ENCODE results near the gene IDH3G. TPM values are rescaled to one million over a fixed set of nuclear protein-coding genes. Genes with fewer than 3 reads are reported as not detected.

Gene IDH3G
- total RNA-seq (10 to 100 TPM; 54.2 to 61.6 TPM), polyA plus RNA-seq (109 TPM)

- peaks cover 0 to 7% of the 10 kb centered on the region in 2 donors for H3K27me3 Mint-ChIP-seq
- peaks cover 20% of the 10 kb centered on the region for H3K4me1 ChIP-seq (ENCODE audit: insufficient read depth, low read length)
- no peaks in the 10 kb centered on the region for H3K36me3 ChIP-seq (ENCODE audit: insufficient read depth, low read length)
- no peaks in the 10 kb centered on the region for H3K9me3 Mint-ChIP-seq
- POLR2A ChIA-PET: interaction anchor here (0.9 to 1.4 kb wide), 6 partner anchors 113 to 174 kb away, joined by 3 to 6 read pairs (median 6); no protein-coding TSS in a partner anchor
- peak; percentile 86 to 97 (median 94) for DNase-seq
- H3K36me3 Mint-ChIP-seq: peaks cover 0 to 50% (median 0%) of the 10 kb centered on the region in 3 donors
- H3K4me3 Mint-ChIP-seq: peak within 1 kb of the TSS; percentile 88 to 96 (median 92)
- H3K4me1 Mint-ChIP-seq: peaks cover 26 to 35% (median 30%) of the 10 kb centered on the region in 3 donors
- CTCF ChIA-PET: interaction anchor here (0.9 to 1.8 kb wide), 2 partner anchors 131 to 154 kb away, joined by 3 to 7 read pairs; partner anchors contain the start of gene ARHGAP4
- H3K9me3 ChIP-seq (ENCODE audit: low read length): no peaks in the 10 kb centered on the region
- H3K4me3 ChIP-seq (ENCODE audit: low read length): peak within 1 kb of the TSS; percentile 66
- H3K27me3 ChIP-seq (ENCODE audit: insufficient read depth, low read length, poor library complexity, severe bottlenecking): no peaks in the 10 kb centered on the region
- H3K27ac ChIP-seq (ENCODE audit: low read depth, low read length): peak within 1 kb of the TSS; percentile 90
- H3K27ac Mint-ChIP-seq: peak within 1 kb of the TSS; percentile 88 to 98 (median 92)
Observed at GRCh38 chrX:153794018-153794896, at the start of gene IDH3G, which contains the start of gene SSR4. Gene IDH3G (minus strand): TSS chrX:153794375. CDS start chrX:153794326, 49 bp downstream. Gene SSR4 (plus strand): TSS chrX:153794668. CDS start chrX:153794688, 20 bp downstream.

DNA sequence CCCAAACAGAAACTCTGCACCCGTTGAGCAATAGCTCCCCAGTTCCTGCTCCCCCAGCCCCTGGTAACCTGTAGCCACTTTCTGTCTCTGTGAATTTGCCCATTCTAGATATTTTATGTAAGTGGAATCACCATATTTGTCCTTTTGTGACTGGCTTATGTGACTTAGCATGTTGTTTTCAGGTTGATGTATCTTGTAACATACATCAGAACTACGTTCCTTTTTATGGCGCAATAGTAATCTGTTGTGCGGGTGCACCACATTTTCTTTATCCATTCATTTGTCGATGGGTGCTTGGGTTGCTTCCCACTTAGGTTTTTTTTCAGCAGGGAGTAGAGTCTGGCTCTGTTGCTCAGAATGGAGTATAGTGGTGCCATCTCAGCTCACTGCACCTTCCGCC, 42.7 kb upstream of the IDH3G start:
- POLR2A ChIA-PET: no interaction called here
- no peaks in the 10 kb centered on the region for H3K9me3 Mint-ChIP-seq
- no peak overlapping the region for H3K4me3 ChIP-seq (ENCODE audit: low read length)
- H3K4me1 Mint-ChIP-seq: no peaks in the 10 kb centered on the region
- H3K4me1 ChIP-seq (ENCODE audit: insufficient read depth, low read length): no peaks in the 10 kb centered on the region
- no peak overlapping the region for H3K27ac ChIP-seq (ENCODE audit: low read depth, low read length)
- H3K36me3 ChIP-seq (ENCODE audit: insufficient read depth, low read length): no peaks in the 10 kb centered on the region
- H3K27me3 Mint-ChIP-seq: peaks cover 0 to 27% of the 10 kb centered on the region in 2 donors
- CTCF ChIA-PET: no interaction called here
- DNase-seq: no peak
- no peaks in the 10 kb centered on the region for H3K9me3 ChIP-seq (ENCODE audit: low read length)
- H3K27ac Mint-ChIP-seq: no peak overlapping the region
- no peaks in the 10 kb centered on the region for H3K36me3 Mint-ChIP-seq
- H3K4me3 Mint-ChIP-seq: no peak overlapping the region
- no peaks in the 10 kb centered on the region for H3K27me3 ChIP-seq (ENCODE audit: insufficient read depth, low read length, poor library complexity, severe bottlenecking)

DNA sequence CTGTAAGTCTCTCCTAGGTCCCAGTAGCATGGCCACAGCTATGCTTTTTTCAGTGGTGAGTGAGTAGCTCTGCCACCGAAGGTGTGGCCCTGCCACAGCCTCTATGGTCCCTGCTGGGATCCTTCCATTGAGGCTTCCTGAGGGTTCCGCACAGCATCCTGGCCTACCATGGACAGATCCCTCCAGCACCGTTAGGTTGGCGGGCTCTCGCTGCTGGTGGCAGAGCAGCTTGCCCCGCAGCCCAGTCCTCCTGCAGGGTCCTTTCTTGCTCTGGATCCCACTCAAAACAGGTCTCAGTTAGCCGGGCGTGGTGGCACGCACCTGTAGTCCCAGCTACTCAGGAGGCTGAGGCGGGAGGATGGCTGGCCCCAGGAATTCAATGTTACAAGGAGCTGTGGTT, 38.6 kb upstream of the IDH3G start:
- no peaks in the 10 kb centered on the region for H3K36me3 ChIP-seq (ENCODE audit: insufficient read depth, low read length)
- peaks cover 5% of the 10 kb centered on the region for H3K4me1 ChIP-seq (ENCODE audit: insufficient read depth, low read length)
- H3K27ac ChIP-seq (ENCODE audit: low read depth, low read length): no peak overlapping the region
- Mint-ChIP-seq H3K4me3 (peak overlapping the region in 1 of 7 donors; percentile 76), H3K9me3 (no peaks in the 10 kb centered on the region), H3K4me1 (peaks cover under 1 to 6% (median 3%) of the 10 kb centered on the region in 3 donors), H3K36me3 (no peaks in the 10 kb centered on the region), H3K27ac (no peak overlapping the region), H3K27me3 (peaks cover 0 to 16% of the 10 kb centered on the region in 2 donors)
- ChIA-PET CTCF (no interaction called here), POLR2A (no interaction called here)
- H3K27me3 ChIP-seq (ENCODE audit: insufficient read depth, low read length, poor library complexity, severe bottlenecking): no peaks in the 10 kb centered on the region
- H3K9me3 ChIP-seq (ENCODE audit: low read length): no peaks in the 10 kb centered on the region
- no peak for DNase-seq
- no peak overlapping the region for H3K4me3 ChIP-seq (ENCODE audit: low read length)

GRCh38 chrX:153831429-153832150, 37.4 kb upstream of the IDH3G start:
- DNase-seq: no peak
- Histone ChIP-seq H3K36me3 (ENCODE audit: insufficient read depth, low read length) (no peaks in the 10 kb centered on the region), H3K4me3 (ENCODE audit: low read length) (no peak overlapping the region), H3K27me3 (ENCODE audit: insufficient read depth, low read length, poor library complexity, severe bottlenecking) (no peaks in the 10 kb centered on the region), H3K27ac (ENCODE audit: low read depth, low read length) (no peak overlapping the region), H3K9me3 (ENCODE audit: low read length) (no peaks in the 10 kb centered on the region), H3K4me1 (ENCODE audit: insufficient read depth, low read length) (peaks cover 15% of the 10 kb centered on the region)
- Mint-ChIP-seq H3K27ac (peak overlapping the region in 1 of 8 donors; percentile 34), H3K4me1 (peaks cover 11 to 17% (median 14%) of the 10 kb centered on the region in 3 donors), H3K4me3 (peak overlapping the region; percentile 55 to 76 (median 68)), H3K27me3 (peaks cover 0 to 12% of the 10 kb centered on the region in 2 donors), H3K36me3 (peaks cover 0 to 1% (median 0%) of the 10 kb centered on the region in 3 donors), H3K9me3 (no peaks in the 10 kb centered on the region)
- POLR2A ChIA-PET: no interaction called here
- CTCF ChIA-PET: no interaction called here

DNA sequence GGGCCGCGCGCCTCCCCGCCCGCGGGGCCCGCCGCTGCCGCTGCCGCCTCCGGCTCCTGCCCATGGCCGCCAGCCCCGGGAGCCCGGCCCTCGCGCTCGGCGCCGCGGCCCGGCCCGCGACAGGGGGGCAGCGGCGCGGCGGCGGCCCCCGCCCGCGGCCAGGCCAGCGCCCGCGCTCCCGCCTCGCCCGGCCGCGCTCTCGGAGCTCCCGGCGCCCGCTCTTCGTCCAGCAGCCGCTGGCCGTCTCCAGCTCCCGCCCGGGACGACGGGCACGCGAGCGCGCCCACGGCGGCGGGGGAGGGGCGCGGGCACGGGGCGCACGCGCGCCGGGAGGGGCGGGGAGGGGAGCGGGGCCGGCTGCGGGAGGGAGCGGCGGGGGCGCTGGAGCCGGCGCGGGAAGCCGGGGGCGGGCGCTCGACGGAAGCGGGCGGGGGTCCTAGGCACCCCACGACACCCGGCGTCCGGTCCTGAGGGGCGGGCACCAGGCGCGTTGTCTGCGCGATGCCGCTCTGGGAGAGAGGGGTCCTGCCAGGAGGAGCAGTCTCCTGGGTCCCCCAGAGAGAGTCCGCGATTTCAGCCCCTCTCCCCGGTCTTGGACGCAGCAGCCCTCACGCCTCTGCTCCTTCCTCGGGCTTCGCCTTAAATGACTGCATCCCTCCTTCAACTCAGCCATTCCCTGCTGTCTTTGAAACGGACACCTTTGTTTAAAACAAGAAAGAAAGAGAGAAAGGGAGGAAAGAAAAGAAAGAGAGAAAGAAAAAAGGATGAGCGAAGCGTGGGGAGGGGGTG, 36.7 kb upstream of the IDH3G start:
- H3K27me3 Mint-ChIP-seq: peaks cover 0 to 12% of the 10 kb centered on the region in 2 donors
- no peaks in the 10 kb centered on the region for H3K36me3 ChIP-seq (ENCODE audit: insufficient read depth, low read length)
- peak overlapping the region in 5 of 7 donors; percentile 58 to 75 (median 63) for H3K4me3 Mint-ChIP-seq
- H3K27ac Mint-ChIP-seq: peak overlapping the region in 1 of 8 donors; percentile 43
- peaks cover 15% of the 10 kb centered on the region for H3K4me1 ChIP-seq (ENCODE audit: insufficient read depth, low read length)
- no peak for DNase-seq
- H3K9me3 ChIP-seq (ENCODE audit: low read length): no peaks in the 10 kb centered on the region
- POLR2A ChIA-PET: no interaction called here
- CTCF ChIA-PET: no interaction called here
- no peaks in the 10 kb centered on the region for H3K27me3 ChIP-seq (ENCODE audit: insufficient read depth, low read length, poor library complexity, severe bottlenecking)
- peaks cover 12 to 17% (median 14%) of the 10 kb centered on the region in 3 donors for H3K4me1 Mint-ChIP-seq
- H3K4me3 ChIP-seq (ENCODE audit: low read length): no peak overlapping the region
- no peaks in the 10 kb centered on the region for H3K9me3 Mint-ChIP-seq
- peaks cover 0 to 1% (median 0%) of the 10 kb centered on the region in 3 donors for H3K36me3 Mint-ChIP-seq
- no peak overlapping the region for H3K27ac ChIP-seq (ENCODE audit: low read depth, low read length)

- H3K9me3 Mint-ChIP-seq: no peaks in the 10 kb centered on the region
- peaks cover 18 to 24% (median 21%) of the 10 kb centered on the region in 3 donors for H3K4me1 Mint-ChIP-seq
- peak in 3 of 5 donors; percentile 7 to 20 (median 12) for DNase-seq
- no peaks in the 10 kb centered on the region for H3K9me3 ChIP-seq (ENCODE audit: low read length)
- no peaks in the 10 kb centered on the region for H3K36me3 ChIP-seq (ENCODE audit: insufficient read depth, low read length)
- peaks cover 15% of the 10 kb centered on the region for H3K4me1 ChIP-seq (ENCODE audit: insufficient read depth, low read length)
- peaks cover 0 to 12% of the 10 kb centered on the region in 2 donors for H3K27me3 Mint-ChIP-seq
- peaks cover 0 to 1% (median 0%) of the 10 kb centered on the region in 3 donors for H3K36me3 Mint-ChIP-seq
- H3K27ac Mint-ChIP-seq: peak within 1 kb of the TSS in 5 of 8 donors; percentile 18 to 88 (median 80)
- H3K4me3 ChIP-seq (ENCODE audit: low read length): no peak within 1 kb of the TSS
- CTCF ChIA-PET: no interaction called here
- POLR2A ChIA-PET: no interaction called here
- peak within 1 kb of the TSS; percentile 69 to 84 (median 79) for H3K4me3 Mint-ChIP-seq
- H3K27me3 ChIP-seq (ENCODE audit: insufficient read depth, low read length, poor library complexity, severe bottlenecking): no peaks in the 10 kb centered on the region
- H3K27ac ChIP-seq (ENCODE audit: low read depth, low read length): no peak within 1 kb of the TSS
Observed at GRCh38 chrX:153829799-153830639, 35.8 kb upstream of the IDH3G start, which contains the start of gene PDZD4. Gene PDZD4 (minus strand): TSS chrX:153830544. CDS start chrX:153830298, 246 bp downstream.

- peaks cover 0 to 1% (median 0%) of the 10 kb centered on the region in 3 donors for H3K36me3 Mint-ChIP-seq
- H3K4me1 Mint-ChIP-seq: peaks cover 18 to 24% (median 21%) of the 10 kb centered on the region in 3 donors
- DNase-seq: no peak
- ChIA-PET CTCF (no interaction called here), POLR2A (no interaction called here)
- H3K27me3 Mint-ChIP-seq: peaks cover 0 to 13% of the 10 kb centered on the region in 2 donors
- Histone ChIP-seq H3K4me3 (ENCODE audit: low read length) (no peak overlapping the region), H3K36me3 (ENCODE audit: insufficient read depth, low read length) (no peaks in the 10 kb centered on the region), H3K4me1 (ENCODE audit: insufficient read depth, low read length) (peaks cover 15% of the 10 kb centered on the region), H3K27me3 (ENCODE audit: insufficient read depth, low read length, poor library complexity, severe bottlenecking) (no peaks in the 10 kb centered on the region), H3K9me3 (ENCODE audit: low read length) (no peaks in the 10 kb centered on the region), H3K27ac (ENCODE audit: low read depth, low read length) (no peak overlapping the region)
- H3K4me3 Mint-ChIP-seq: peak overlapping the region; percentile 69 to 84 (median 79)
- peak overlapping the region in 4 of 8 donors; percentile 18 to 88 (median 80) for H3K27ac Mint-ChIP-seq
- no peaks in the 10 kb centered on the region for H3K9me3 Mint-ChIP-seq
Observed at GRCh38 chrX:153829549-153829798, 35.3 kb upstream of the IDH3G start.

Data from CD8-positive, alpha-beta memory T cell (primary cell).